ENCODE results near the gene CCDC91. TPM values are rescaled to one million over a fixed set of nuclear protein-coding genes. Genes with fewer than 3 reads are reported as not detected.

CCDC91 gene
- total RNA-seq, 1 donor from 2014 or later = 23.5 TPM

DNA sequence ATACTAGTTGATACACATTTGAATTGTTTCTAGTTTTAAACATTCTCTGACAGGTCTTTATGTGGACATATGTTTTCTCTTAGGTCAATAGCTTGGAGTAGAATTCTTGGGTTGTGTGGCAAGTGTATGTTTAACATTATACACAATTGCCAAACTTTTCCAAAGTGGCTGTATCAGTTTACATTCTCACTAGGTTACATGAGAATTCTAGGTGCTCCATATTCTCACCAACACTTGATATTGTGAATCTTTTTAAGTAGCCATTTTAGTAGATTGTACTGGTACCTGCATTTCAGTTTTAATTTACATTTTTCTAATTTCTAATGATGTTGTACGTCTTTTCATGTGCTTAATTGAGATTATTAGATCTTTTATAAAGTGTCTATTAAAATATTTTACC is 28.6 kb downstream of the CCDC91 start:
- Histone ChIP-seq H3K27me3 (ENCODE audit: control insufficient read depth, insufficient read depth, low read length) (no peaks in the 10 kb centered on the region), H3K4me3 (ENCODE audit: low read depth, low read length) (no peak overlapping the region), H3K36me3 (ENCODE audit: control insufficient read depth, insufficient read depth, low read length) (no peaks in the 10 kb centered on the region)
- no peak for DNase-seq (ENCODE audit: low read depth)
- TF ChIP-seq, protein P1, sequence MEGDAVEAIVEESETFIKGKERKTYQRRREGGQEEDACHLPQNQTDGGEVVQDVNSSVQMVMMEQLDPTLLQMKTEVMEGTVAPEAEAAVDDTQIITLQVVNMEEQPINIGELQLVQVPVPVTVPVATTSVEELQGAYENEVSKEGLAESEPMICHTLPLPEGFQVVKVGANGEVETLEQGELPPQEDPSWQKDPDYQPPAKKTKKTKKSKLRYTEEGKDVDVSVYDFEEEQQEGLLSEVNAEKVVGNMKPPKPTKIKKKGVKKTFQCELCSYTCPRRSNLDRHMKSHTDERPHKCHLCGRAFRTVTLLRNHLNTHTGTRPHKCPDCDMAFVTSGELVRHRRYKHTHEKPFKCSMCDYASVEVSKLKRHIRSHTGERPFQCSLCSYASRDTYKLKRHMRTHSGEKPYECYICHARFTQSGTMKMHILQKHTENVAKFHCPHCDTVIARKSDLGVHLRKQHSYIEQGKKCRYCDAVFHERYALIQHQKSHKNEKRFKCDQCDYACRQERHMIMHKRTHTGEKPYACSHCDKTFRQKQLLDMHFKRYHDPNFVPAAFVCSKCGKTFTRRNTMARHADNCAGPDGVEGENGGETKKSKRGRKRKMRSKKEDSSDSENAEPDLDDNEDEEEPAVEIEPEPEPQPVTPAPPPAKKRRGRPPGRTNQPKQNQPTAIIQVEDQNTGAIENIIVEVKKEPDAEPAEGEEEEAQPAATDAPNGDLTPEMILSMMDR (IDR thresholded peaks at IDR 0.05; ENCODE audit: insufficient read depth, low read length, poor library complexity, severe bottlenecking) = no peak

DNA sequence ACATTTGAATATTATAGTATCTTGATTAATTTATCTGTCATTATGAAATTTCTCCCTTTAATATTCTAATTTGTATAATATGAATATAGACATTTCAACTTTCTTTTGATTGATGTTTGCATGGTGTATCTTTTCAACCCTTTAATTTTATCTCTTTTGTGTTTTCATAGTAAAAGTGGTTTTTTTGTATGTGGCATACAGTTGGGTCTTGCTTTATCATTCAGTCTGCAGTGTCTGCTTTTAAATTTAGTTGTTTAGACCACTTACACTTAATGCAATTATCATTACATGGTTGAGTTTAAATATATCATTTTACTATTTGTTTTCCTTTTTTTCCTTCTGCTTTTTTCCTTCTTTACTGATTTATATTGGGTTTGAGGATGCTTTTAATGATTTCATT is 29.6 kb downstream of the CCDC91 start:
- Histone ChIP-seq H3K4me3 (ENCODE audit: low read depth, low read length) (no peak overlapping the region), H3K27me3 (ENCODE audit: control insufficient read depth, insufficient read depth, low read length) (no peaks in the 10 kb centered on the region), H3K36me3 (ENCODE audit: control insufficient read depth, insufficient read depth, low read length) (no peaks in the 10 kb centered on the region)
- no peak for DNase-seq (ENCODE audit: low read depth)
- TF ChIP-seq, protein P1 (IDR thresholded peaks at IDR 0.05; ENCODE audit: insufficient read depth, low read length, poor library complexity, severe bottlenecking) = no peak

DNA sequence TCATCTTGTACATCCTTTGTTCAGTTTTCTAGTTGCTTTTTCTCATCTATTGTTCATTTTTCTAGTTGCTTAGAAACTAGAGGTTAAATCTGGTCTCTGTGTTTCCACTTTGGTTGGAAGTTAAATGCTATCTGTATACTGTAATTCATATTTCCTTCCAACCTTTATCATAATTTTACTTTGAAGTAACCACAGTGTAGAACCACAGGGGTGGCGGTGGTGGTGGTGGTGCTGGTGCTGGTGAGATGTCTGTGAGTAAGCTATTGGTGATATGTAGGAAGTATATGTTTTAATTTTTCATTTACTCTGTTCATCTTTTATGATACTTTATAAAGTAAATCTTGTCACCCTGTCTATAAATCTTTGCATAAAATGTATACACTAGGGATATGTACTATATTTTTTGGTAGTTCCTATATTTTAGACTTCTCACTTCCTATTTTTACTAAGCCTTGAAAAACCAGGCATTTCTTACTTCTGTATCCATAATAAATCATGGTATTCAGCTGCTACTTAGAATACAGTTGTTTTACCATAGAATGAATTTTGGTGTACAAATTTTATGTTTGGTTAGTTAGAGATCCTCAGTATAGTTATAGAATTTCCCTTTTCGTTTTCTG is 31.9 kb downstream of the CCDC91 start:
- no peaks in the 10 kb centered on the region for H3K36me3 ChIP-seq (ENCODE audit: control insufficient read depth, insufficient read depth, low read length)
- no peak overlapping the region for H3K4me3 ChIP-seq (ENCODE audit: low read depth, low read length)
- no peaks in the 10 kb centered on the region for H3K27me3 ChIP-seq (ENCODE audit: control insufficient read depth, insufficient read depth, low read length)
- DNase-seq (ENCODE audit: low read depth) = no peak
- TF ChIP-seq, protein P1 (IDR thresholded peaks at IDR 0.05; ENCODE audit: insufficient read depth, low read length, poor library complexity, severe bottlenecking) = no peak

DNA sequence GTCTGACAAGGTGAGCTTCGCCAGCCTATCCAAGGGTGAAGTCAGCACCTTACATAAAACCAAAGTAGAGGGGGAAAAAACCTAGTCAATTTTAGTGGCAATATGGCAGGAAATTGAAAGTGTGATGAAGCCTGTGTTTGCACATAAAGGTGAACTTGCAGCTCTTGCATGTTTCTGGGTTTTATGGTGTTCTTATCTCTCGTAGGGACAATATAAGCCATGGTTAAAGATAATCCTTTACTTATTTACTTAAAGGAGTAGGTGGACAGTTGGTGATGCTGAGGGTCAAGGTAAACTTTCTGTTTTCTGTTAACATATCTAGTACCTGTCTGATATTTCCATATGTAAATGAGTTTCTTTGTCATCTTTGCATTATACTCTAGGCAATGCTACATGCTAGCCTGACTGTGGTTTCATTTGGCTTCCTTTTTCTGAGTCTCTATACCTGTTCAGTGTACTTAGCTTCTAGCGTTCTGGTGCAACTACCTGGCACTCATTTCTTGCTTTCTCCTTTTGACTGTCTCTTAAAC is 32.8 kb downstream of the CCDC91 start:
- TF ChIP-seq, protein P1 (IDR thresholded peaks at IDR 0.05; ENCODE audit: insufficient read depth, low read length, poor library complexity, severe bottlenecking) = no peak
- Histone ChIP-seq H3K27me3 (ENCODE audit: control insufficient read depth, insufficient read depth, low read length) (no peaks in the 10 kb centered on the region), H3K36me3 (ENCODE audit: control insufficient read depth, insufficient read depth, low read length) (no peaks in the 10 kb centered on the region), H3K4me3 (ENCODE audit: low read depth, low read length) (no peak overlapping the region)
- no peak for DNase-seq (ENCODE audit: low read depth)

DNA sequence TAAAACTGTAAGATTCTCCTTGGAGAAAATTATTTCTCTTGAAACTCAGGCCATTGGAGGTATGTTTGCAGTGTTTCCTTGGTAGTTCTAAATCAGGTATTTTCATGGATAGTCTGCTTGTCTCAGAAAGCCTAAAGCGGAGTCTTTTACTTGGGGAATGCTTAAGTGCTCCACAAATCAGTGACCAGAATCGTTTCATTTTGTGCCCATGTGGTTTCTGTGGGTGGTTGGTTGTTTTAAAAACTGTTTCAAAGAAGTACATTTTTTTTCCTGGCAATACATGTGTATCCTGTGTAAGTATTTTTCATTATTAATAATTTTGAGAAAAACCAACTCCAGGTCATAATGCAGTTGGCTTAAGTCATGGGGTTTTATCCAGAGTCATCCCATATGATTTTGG is 33.6 kb downstream of the CCDC91 start:
- H3K4me3 ChIP-seq (ENCODE audit: low read depth, low read length) = no peak overlapping the region
- no peaks in the 10 kb centered on the region for H3K36me3 ChIP-seq (ENCODE audit: control insufficient read depth, insufficient read depth, low read length)
- DNase-seq (ENCODE audit: low read depth) = no peak
- H3K27me3 ChIP-seq (ENCODE audit: control insufficient read depth, insufficient read depth, low read length) = no peaks in the 10 kb centered on the region
- TF ChIP-seq, protein P1 (IDR thresholded peaks at IDR 0.05; ENCODE audit: insufficient read depth, low read length, poor library complexity, severe bottlenecking) = no peak

DNA sequence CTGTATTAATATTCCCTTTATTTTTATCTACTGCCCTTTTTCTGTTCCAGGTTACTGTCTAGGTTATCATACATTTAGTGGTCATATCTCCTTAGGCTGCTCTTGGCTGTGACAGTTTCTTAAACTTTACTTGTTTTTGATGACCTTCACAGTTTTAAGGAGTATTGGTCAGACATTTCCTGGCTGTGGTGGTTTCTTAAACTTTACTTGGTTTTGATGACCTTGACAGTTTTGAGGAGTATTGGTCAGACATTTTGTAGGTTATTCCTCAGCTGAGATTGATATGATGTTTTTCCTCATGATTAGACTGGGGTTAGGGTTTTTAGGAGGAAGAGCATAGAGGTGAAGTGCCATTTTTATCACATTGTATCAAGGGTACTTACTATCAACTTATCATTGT is 36.4 kb downstream of the CCDC91 start:
- no peak for DNase-seq (ENCODE audit: low read depth)
- TF ChIP-seq, protein P1 (IDR thresholded peaks at IDR 0.05; ENCODE audit: insufficient read depth, low read length, poor library complexity, severe bottlenecking) = no peak
- H3K36me3 ChIP-seq (ENCODE audit: control insufficient read depth, insufficient read depth, low read length) = no peaks in the 10 kb centered on the region

More for the DNA sequence above, 36.4 kb downstream of the CCDC91 start:
- H3K27me3 ChIP-seq (ENCODE audit: control insufficient read depth, insufficient read depth, low read length) = no peaks in the 10 kb centered on the region
- H3K4me3 ChIP-seq (ENCODE audit: low read depth, low read length) = no peak overlapping the region

Data from kidney epithelial cell (primary cell).